ENCODE results near the gene SSH2. TPM values are rescaled to one million over a fixed set of nuclear protein-coding genes. Genes with fewer than 3 reads are reported as not detected.

Gene SSH2
- total RNA-seq, 1 donor from 2014 or later, result 12.2 TPM

DNA sequence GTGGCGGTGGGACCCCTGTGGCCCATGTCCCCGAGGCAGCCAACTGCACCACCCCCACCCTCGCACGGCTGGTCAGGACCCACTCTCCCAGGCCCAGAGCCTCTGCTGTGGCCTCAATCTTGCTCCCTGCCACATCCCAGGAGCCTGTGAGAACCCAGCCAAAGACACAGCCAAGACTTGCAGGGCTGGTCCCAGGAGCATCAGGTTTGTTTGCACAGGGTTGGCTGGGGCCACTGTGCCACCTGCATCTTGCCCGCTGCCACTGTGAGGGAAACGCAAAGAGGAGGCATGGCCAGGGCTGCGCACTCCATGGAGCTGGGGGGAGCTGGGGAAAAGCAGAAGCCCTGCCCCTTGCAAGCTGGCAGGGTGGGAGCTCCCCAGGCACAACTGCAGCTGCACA, 92.5 kb downstream of the SSH2 start:
- no peak for TF ChIP-seq CTCF (IDR thresholded peaks at IDR 0.05)
- no peak for TF ChIP-seq EZH2 (IDR thresholded peaks at IDR 0.05)
- no peak for TF ChIP-seq EZH2phosphoT487 (IDR thresholded peaks at IDR 0.05)
- no peaks in the 10 kb centered on the region for H3K9me3 ChIP-seq (ENCODE audit: low read depth)

GRCh38 chr17:29836643-29837042, 93.4 kb downstream of the SSH2 start:
- Mint-ChIP-seq H3K4me1 (peaks cover 10% of the 10 kb centered on the region), H3K4me3 (no peak overlapping the region), H3K27ac (no peak overlapping the region), H3K36me3 (no peaks in the 10 kb centered on the region), H3K27me3 (ENCODE audit: insufficient read depth, low read depth) (peaks cover 4% of the 10 kb centered on the region), H3K9me3 (no peaks in the 10 kb centered on the region)
- Histone ChIP-seq H3K9ac (no peak overlapping the region), H4K20me1 (ENCODE audit: low read depth) (peaks cover 6% of the 10 kb centered on the region), H3K79me2 (ENCODE audit: low read depth) (no peaks in the 10 kb centered on the region), H3F3A (ENCODE audit: low read depth) (no peaks in the 10 kb centered on the region), H3K4me2 (no peak overlapping the region), H3K27me3 (no peaks in the 10 kb centered on the region), H3K9me3 (ENCODE audit: low read depth) (no peaks in the 10 kb centered on the region), H3K4me3 (no peak overlapping the region), H3K4me1 (no peaks in the 10 kb centered on the region), H3K36me3 (no peaks in the 10 kb centered on the region), H3K27ac (no peak overlapping the region), H2AFZ (replicated peaks) (no peak overlapping the region)
- no peak for TF ChIP-seq EZH2phosphoT487 (IDR thresholded peaks at IDR 0.05)
- no peak for TF ChIP-seq EZH2 (IDR thresholded peaks at IDR 0.05)
- no peak for TF ChIP-seq CTCF (IDR thresholded peaks at IDR 0.05)
- no peak for DNase-seq (ENCODE audit: low spot score)

More for the DNA sequence above, 92.5 kb downstream of the SSH2 start:
- H3K36me3 ChIP-seq, result no peaks in the 10 kb centered on the region
- no peak for DNase-seq (ENCODE audit: low spot score)
- H3K4me2 ChIP-seq, result no peak overlapping the region
- H2AFZ ChIP-seq (replicated peaks), result no peak overlapping the region
- peaks cover 10% of the 10 kb centered on the region for H3K4me1 Mint-ChIP-seq
- H3K4me3 Mint-ChIP-seq, result no peak overlapping the region
- H3K36me3 Mint-ChIP-seq, result no peaks in the 10 kb centered on the region
- H3K27me3 Mint-ChIP-seq (ENCODE audit: insufficient read depth, low read depth), result peaks cover 3% of the 10 kb centered on the region
- no peaks in the 10 kb centered on the region for H3F3A ChIP-seq (ENCODE audit: low read depth)
- peaks cover 6% of the 10 kb centered on the region for H4K20me1 ChIP-seq (ENCODE audit: low read depth)
- no peak overlapping the region for H3K27ac Mint-ChIP-seq
- H3K27me3 ChIP-seq, result no peaks in the 10 kb centered on the region
- no peaks in the 10 kb centered on the region for H3K4me1 ChIP-seq
- H3K9me3 Mint-ChIP-seq, result no peaks in the 10 kb centered on the region
- no peak overlapping the region for H3K9ac ChIP-seq
- no peaks in the 10 kb centered on the region for H3K79me2 ChIP-seq (ENCODE audit: low read depth)
- no peak overlapping the region for H3K4me3 ChIP-seq
- H3K27ac ChIP-seq, result no peak overlapping the region

- H3K4me1 Mint-ChIP-seq, result peaks cover 10% of the 10 kb centered on the region
- Histone ChIP-seq H4K20me1 (ENCODE audit: low read depth) (peaks cover 6% of the 10 kb centered on the region), H3K36me3 (no peaks in the 10 kb centered on the region), H3F3A (ENCODE audit: low read depth) (no peaks in the 10 kb centered on the region), H3K4me3 (no peak overlapping the region), H3K27ac (no peak overlapping the region), H3K9me3 (ENCODE audit: low read depth) (no peaks in the 10 kb centered on the region), H3K4me2 (no peak overlapping the region), H3K27me3 (no peaks in the 10 kb centered on the region), H3K9ac (no peak overlapping the region), H2AFZ (replicated peaks) (no peak overlapping the region), H3K4me1 (no peaks in the 10 kb centered on the region), H3K79me2 (ENCODE audit: low read depth) (no peaks in the 10 kb centered on the region)
- DNase-seq (ENCODE audit: low spot score), result no peak
- no peaks in the 10 kb centered on the region for H3K36me3 Mint-ChIP-seq
- H3K27me3 Mint-ChIP-seq (ENCODE audit: insufficient read depth, low read depth), result peaks cover 4% of the 10 kb centered on the region
- TF ChIP-seq EZH2 (IDR thresholded peaks at IDR 0.05) (no peak), CTCF (IDR thresholded peaks at IDR 0.05) (no peak), EZH2phosphoT487 (IDR thresholded peaks at IDR 0.05) (no peak)
- H3K4me3 Mint-ChIP-seq, result no peak overlapping the region
- no peak overlapping the region for H3K27ac Mint-ChIP-seq
- no peaks in the 10 kb centered on the region for H3K9me3 Mint-ChIP-seq
Observed at GRCh38 chr17:29835435-29836351, 94.3 kb downstream of the SSH2 start.

Measured in neural progenitor cell (in vitro differentiated cells).